ENCODE results near the gene ILKAP.

DNA sequence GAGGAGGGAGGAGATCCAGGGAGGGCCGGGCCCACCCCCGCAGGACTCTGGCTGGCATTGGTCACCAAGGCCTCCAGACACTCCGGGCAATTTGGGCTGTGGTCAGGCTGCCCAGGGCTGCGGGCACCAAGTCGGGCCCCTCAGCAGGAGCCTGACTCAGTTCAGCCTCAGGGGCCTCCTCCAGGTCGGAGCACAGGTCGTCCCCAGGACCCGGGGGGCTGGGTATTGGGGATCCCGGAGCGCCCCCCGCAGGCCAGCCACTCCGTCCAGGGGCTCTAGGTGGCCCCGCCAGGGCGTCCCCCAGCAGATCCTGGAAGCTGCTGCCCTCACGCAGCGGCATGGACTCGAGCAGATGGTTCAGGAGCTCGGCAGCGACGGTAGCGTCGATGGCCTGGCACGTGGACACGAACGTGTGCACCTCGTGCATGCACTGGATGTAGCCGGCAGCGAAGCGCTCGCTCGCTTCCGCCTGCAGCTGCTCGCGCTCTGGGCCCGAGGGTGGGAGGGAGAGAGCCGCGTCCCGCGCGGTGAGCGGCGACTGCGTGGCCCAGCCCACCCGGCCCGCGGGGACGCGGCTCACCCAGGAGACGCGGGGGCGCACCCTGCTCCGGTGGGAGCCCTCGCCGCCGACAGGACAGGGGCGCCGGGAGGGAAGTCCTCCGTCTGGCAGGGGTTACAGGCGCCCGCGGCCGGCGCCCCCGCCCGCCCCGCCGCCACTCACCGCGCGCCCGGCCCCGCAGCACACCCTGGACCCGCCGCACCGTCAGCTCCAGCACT, 35.5 kb upstream of the ILKAP start:
- TF ChIP-seq, protein P1, sequence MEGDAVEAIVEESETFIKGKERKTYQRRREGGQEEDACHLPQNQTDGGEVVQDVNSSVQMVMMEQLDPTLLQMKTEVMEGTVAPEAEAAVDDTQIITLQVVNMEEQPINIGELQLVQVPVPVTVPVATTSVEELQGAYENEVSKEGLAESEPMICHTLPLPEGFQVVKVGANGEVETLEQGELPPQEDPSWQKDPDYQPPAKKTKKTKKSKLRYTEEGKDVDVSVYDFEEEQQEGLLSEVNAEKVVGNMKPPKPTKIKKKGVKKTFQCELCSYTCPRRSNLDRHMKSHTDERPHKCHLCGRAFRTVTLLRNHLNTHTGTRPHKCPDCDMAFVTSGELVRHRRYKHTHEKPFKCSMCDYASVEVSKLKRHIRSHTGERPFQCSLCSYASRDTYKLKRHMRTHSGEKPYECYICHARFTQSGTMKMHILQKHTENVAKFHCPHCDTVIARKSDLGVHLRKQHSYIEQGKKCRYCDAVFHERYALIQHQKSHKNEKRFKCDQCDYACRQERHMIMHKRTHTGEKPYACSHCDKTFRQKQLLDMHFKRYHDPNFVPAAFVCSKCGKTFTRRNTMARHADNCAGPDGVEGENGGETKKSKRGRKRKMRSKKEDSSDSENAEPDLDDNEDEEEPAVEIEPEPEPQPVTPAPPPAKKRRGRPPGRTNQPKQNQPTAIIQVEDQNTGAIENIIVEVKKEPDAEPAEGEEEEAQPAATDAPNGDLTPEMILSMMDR (IDR thresholded peaks at IDR 0.05): no peak
- TF ChIP-seq POLR2A (IDR thresholded peaks at IDR 0.05) (no peak), POLR2AphosphoS5 (IDR thresholded peaks at IDR 0.05) (no peak)

Data from stomach (tissue), 4 donors.